Mesenteric fat pad (tissue), 1 donor: Measurements from ENCODE around the gene NARF. TPM values are rescaled to one million over a fixed set of nuclear protein-coding genes. Genes with fewer than 3 reads are reported as not detected.
"Not testable (repeated sequence)": the region's sequence is repeated elsewhere in the genome, so short reads cannot be mapped to it uniquely, and the experiment has no call there.

Experiments used
- DNase-seq: peaks from one replicate; pipeline ENCODE4 v3.0.0-alpha.2; 2020; ENCODE audit warnings: low spot score
- total RNA-seq: library from RNA; stranded (reverse); fragmentation: NEBNext Ultra II Directional; extraction: Animal tissue kit (Norgen Biotek cat#: 25700); gene quantifications from one replicate; pipeline ENCODE4 v1.2.1, GENCODE V29; 2021
- donor health status: DM: yes; HTN: yes; CAD: no.

NARF gene
- total RNA-seq, 1 donor from 2014 or later = 57.3 TPM

- peak; percentile 99 for DNase-seq
Measured at GRCh38 chr17:82496529-82497434, 38.2 kb downstream of the NARF start.

- no peak for DNase-seq
Measured at GRCh38 chr17:82497483-82498405, 39.2 kb downstream of the NARF start.

GRCh38 chr17:82502207-82502606, 43.7 kb downstream of the NARF start:
- no peak for DNase-seq

- no peak for DNase-seq
Measured at GRCh38 chr17:82503094-82503727, 44.7 kb downstream of the NARF start.

DNA sequence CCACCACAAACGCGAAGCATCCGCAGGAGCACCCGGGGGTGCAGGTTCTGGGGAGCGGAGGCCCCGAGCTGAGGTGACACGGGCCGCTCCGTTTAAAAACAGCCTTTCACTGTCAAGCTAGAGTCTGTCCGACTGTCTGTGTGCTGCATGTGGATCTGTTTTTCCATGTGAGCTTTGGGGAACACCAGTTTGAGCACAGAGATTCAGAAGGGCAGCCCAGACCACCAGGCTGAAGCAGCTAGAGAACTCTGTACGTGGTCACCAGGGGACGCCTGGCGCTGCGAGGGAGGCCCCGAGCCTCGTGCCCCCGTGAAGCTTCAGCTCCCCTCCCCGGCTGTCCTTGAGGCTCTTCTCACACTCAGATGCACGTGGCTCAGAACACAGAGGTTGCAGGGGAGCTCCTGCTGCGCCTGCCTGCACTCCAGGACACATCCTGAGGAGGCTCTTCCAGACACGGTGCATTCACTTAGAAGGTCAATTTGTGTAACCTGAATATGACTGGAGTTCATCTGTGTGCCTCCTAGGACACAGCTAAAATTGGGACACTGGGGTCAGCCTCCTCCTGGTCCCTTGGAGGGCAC, 45.3 kb downstream of the NARF start:
- no peak for DNase-seq

DNA sequence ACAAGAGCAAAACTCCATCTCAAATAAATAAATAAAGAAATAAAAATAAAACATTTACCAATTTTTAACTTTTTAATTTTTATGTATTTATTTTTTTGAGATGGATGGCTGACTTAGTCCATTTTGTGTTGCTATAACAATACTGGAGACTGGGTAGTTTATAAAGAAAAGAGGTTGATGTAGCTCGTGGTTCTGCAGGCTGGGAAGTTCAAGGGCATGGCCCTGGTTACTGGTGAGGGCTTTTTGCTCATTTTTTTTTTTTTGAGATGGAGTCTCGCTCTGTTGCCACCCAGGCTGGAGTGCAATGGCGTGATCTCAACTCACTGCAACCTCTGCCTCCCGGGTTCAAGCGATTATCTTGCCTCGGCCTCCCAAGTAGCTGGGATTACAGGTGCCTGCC, 46.8 kb downstream of the NARF start:
- DNase-seq = no peak

DNA sequence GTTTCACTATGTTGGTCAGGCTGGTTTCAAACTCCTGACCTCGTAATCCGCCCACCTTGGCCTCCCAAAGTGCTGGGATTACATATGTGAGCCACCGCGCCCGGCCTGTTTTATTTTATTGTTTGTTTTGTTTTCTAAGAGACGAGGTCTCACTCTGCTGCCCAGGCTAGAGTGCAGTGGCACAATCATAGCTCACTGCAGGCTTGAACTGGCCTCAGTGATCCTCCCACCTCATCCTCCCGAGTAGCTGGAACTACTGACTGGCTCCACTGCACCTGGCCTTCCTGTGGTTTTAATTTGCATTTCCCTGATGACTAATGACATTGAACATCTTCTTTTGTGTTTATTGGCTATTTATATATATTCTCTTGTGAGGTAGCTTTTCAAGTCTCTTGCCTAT, 47.9 kb downstream of the NARF start:
- DNase-seq = not testable (repeated sequence)

DNA sequence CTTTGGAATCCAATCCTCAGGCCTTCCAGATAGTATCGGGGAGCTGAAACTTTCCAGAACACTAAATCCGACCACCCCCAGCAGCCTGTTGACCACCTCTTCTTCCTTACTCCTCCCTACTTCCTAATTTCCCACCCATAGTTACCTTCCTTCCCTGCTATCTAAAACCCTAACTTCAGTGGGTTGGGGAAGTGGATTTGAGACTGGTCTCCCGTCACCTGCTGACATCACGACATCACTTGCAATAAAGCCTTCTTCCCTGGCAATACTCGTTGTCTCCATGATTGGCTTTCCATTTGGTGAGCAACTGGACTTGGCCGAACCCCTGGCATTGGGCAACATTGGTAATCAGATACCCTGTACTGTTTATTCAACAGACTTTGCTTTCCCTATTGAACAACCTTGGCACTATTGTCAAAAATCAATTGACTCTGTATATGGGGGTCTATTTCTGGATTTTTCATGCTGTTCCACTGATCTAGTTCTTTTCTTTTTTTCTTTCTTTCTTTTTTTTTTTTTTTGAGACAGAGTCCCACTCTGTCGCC, 49.2 kb downstream of the NARF start:
- no peak for DNase-seq

DNA sequence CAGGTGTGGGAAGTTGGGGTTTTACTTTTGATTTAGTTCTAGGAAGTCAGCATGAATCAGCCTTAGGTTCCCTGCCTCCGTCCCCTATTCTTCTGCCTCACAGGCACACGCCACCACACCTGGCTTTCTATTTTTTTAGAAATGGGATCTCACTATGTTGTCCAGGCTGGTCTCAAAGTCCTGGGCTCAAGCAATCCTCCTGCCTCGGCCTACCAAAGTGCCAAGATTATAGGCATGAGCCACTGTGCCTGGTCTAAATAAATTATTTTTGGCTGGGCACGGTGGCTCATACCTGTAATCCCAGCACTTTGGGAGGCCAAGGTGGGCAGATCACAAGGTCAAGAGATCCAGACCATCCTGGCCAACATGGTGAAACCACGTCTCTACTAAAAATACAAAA, 53.1 kb downstream of the NARF start:
- not testable (repeated sequence) for DNase-seq

DNA sequence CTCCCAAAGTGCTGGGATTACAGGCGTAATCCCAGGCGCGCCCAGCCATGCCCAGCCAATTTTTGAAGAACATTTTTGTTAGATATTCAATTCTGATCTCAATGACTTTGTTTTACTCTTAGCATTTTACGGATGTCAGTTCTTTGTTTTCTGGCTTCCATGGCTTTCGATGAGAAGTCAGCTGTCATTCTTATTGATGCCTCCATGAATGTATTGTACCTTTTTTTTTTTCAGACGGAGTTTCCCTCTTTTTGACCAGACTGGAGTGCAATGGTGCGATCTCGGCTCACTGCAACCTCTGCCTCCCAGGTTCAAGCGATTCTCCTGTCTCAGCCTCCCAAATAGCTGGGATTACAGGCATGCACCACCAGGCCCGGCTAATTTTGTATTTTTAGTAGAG, 55.3 kb downstream of the NARF start:
- not testable (repeated sequence) for DNase-seq

DNA sequence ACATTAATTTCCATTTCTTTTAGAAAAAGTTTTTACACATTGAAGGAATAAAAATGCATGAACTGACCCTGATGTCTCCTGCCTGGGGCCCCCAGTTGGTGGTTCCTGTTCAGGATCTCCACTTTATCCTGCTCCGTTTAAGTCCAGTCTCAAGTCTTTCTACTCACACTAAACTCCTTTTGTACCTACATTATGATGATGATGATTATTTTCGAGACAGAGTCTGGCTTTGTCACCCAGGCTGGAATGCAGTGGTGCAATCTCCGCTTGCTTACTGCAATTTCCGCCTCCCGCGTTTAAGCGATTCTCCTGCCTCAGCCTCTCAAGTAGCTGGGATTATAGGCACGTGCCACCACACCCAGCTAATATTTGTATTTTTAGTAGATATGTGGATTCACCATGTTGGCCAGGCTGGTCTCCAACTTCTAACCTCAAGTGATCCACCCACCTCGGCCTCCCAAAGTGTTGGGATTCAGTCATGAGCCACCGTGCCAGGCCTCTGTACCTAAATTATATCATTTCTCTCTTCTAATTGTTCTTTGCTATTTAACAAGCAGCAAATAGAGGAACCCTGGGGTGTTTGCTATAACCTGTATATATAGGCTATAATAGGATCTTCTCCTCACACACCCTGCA, 58.8 kb downstream of the NARF start:
- DNase-seq = no peak

DNA sequence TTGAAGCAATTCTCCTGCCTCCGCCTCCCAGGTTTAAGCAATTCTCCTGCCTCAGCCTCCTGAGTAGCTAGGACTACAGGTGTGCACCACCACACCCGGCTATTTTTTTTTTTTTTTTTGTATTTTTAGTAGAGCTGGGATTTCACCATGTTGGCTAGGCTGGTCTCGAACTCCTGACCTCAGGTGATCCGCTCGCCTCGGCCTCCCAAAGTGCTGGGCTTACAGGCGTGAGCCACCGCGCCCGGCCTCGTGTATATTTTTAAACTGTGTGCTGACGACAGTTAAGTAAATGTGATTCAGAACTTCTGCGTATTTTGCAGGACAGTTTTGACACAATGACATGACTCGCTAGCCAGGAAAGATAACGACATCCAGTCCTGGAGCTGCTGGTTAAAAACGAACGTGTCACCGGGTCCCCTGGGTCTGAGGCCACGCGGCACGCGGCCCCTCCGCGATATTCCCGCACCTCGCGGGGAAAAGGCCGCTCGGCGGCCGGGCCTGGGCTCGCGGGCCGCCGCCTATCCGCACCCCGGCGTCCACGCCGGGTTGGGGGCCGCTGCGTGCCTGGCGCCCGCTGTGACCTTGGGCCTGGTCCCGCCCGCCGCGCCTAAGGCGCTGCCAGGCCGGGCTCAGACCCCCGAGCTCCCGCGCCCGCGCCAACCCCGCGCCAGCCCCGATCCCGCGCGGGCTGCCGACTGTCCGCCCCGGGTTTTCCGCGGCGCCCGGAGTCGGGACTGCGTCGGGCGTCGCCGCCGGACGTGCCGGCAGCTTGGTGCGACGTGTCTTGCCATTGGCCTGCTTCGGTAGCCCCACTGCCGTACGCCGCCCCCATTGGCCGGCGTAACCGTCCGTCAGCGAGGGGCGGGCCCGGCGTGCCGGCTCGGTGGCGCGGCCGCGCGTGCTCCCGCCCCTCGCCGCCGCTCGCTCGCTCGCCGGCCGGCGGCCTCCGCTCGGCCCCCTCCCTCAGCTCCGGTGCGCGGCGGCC, 60.6 kb downstream of the NARF start, which contains the start of gene FOXK2:
TSS of gene FOXK2 (plus strand) at position 907 of the 985 bp plus-strand sequence. CDS start 157 bp downstream, outside the sequence.
- peak; percentile 96 for DNase-seq

GRCh38 chr17:82519971-82520903, 61.7 kb downstream of the NARF start:
- DNase-seq = no peak

DNA sequence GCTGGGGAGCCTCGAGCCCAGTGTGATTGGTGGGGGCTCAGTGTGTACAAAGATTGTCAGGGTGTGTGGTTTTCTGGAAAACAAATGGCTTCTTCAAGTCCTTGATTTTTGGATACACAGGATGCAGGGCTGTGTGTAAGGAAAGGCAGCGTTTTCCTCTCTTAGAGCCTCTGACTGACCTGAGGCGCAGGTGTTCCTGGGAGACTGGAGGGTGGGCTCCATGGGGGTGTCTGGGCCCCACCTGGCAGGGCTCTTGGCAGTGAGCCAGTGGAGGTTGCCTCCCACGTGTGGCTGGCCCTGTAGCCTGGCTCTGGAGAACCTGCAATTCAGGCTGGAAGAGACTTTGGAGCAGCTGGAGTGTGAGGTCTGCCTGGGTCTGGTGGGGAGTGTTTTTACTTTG, 66.0 kb downstream of the NARF start:
- DNase-seq = no peak

- DNase-seq = no peak
Measured at GRCh38 chr17:82525712-82526111, 67.2 kb downstream of the NARF start.

DNA sequence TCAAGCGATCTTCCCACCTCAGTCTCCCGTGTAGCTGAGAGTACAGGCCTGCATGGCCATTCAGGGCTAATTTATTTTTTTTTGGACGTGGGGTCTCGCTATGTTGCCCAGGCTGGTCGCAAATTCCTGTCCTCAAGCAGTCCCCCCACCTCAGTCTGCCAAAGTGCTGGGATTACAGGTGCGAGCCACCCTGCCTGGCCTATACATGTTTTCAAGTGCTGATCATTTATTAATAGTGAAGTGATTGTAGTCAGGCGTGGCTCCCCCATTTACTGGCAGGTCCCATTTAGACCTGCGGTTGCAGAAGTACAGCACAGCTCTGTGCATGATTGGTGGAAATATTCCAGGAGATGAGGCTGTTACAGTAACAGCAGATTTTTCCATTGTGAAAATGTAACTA, 69.4 kb downstream of the NARF start:
- no peak for DNase-seq

DNA sequence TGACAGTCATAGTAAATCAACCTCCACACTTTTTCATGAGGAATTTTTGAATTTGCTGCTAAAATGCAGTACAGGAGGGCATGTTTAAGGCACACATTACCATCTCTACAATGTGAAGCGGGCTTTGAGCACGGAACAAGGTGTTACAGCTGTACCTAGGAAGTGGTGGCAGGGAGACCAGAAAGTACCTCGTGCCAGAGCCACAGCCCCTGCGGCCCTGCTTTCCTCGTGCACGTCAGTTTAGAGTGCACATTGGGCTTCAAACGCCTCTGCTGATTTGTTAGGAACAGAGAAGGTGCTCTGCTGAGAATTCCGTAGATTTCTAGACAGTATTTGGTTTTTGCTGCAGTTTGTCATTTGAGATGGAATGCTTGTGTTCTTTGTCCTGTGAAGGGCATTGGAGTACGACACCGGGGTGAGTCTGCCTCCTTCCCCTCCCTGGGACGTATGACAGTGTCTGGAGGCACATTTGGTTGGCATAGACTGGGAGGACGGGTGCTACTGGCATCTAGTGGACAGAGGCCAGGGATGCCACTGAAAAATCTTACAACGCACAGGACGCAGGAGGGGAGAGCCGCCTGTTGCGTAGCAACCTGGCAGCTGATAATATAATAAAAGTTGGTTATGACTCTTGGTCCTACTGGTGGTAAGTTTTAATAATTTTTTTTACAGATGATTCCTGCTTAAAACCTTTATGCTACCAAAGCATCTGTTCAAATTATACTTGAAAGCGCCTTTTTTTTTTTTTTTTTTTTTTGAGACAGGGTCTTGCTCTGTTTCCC, 70.1 kb downstream of the NARF start:
- no peak for DNase-seq
